Measurements from ENCODE around the gene TSC22D1.
"Not testable (repeated sequence)": the region's sequence is repeated elsewhere in the genome, so short reads cannot be mapped to it uniquely, and the experiment has no call there.

TSC22D1 gene

DNA sequence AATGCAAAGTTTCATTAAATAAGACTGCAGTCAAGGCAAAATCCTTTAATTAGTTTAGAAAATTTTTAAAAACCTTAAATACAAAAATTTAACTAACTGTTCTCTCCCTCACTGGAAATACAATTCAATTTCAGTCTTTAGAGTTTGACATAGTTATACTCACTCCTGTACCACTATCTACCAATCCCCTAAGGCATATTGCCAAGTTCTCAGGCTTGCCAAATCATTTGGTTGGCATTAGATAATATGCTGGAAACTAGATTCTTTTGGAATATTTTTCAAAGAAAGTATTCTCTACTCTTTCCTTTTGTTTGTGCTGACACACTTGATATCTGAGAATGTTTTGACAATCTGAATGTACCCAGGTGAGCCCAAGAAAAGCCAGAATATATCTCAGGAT lies 77.2 kb downstream of the TSC22D1 start:
- no peak for DNase-seq

DNA sequence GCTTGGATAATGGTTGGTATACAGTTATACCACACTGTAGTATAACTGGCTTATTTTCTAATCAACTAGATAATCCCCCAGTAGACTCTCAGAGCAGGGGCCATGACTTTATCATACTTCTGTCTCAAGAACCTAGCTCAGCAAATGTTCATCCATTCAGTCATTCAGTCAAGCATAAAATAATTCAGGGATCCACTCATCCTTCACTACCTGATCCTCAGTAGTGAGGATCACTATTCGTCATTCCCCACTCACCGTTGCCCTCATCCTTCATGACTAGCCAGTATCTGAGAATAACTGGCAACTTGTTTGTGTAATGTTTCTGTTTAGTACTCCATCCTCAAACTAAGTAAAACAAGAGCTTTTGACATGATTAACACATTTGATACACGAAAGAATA lies 77.6 kb downstream of the TSC22D1 start:
- DNase-seq: no peak

DNA sequence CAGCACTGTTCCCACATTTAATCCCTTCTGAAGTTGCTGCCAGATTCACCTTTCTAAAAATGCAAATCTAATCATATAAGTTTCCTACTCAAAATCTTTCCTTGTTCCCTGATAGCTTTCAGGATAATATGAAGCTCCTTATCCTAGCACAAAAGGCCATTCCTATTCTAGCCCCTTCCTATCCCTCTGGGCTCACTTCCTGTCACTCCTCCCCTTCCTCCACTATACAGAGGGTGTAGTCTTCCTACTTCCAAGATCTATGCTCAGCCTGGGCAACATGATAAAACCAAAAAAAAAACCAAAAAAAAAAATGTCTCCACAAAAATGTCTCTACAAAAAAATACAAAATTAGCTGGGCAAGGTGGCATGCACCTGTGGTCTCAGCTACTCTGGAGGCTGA lies 78.3 kb downstream of the TSC22D1 start:
- DNase-seq: no peak

DNA sequence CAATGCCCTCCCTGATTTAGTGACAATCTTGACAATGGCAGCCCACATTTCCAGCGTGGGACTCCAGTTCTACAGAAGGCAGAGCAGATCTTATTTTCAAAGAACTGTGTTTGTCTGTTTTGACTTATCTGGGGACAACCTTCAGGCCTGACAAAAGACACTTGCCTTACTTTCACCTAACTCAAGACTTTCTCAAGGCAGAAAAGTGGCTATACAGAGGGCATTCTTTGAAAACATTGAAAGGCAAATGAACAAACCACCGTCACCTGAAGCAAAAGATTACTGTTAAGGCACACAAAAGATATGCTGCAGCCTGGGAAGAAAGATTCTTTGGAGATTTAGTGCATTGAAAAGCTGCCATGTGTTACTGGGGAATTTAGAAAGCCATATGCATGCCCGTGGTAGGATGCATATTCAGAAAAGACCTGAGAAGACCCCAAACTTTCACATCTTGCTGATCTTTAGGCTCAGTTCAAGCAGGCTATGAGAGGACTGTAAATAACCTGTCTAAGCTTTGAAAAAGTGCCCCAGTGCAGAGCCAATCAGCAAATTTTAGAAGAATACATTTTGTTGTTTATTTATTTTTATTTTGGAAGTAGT lies 82.8 kb downstream of the TSC22D1 start:
- no peak for DNase-seq

DNA sequence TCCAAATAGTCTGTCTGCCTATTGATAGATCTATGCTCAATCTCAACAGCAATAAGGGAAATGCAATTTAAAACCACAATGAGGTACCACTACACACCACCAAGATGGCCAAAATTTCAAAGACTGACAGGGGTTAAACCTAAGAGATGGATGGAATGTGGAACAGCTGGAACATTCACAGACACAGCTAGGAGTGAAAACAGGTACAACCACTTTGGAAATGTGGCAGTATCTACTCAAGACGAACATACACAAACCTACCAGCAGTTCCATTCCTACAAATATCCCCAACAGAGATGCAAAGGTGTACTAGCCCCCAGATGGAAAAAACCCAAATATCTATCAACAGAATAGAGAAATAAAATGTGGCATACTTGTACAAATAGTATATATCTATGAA lies 86.4 kb downstream of the TSC22D1 start:
- DNase-seq: no peak

DNA sequence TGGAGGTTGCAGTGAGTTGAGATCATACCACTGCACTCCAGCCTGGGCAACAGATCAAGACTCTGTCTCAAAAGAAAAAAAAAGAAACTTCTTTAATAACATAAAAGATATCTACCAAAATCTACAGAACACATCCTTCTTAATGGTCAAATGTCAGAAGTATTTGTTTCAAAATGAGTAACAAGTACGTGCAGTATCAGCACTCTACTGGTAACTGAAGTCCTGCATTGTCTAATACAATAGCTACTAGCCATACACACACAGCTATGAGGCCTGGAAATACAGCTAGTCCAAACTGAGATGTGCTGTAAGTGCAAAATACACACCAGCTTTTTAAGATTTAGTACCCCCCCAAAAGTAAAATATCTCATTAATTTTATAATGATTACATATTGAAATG lies 88.1 kb downstream of the TSC22D1 start:
- DNase-seq: no peak

DNA sequence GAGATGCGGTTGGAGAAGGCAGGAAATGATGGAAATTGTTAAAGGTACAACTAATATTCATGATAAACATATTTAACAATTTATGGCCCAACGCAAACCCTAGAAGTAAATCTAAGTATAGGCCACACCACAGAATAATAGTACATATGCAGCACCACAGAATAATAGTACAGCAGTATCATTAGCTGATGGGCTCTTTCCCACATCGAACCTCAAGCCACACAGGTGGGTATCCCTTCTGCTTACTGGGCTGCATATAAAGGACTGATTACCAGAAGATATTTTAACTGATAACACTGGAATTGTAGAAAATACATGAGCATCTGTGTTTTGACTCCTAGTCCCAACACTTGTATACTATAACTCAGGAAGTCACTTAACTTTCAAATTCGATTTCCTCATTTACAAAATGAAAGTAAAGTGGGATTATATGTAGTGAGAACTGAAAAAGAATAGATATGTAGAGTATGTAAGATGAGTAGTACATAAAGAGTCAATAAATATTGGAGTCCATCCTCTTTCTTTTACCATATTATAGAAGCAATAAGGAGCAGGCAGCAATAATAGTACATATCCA lies 91.5 kb downstream of the TSC22D1 start:
- DNase-seq: no peak

DNA sequence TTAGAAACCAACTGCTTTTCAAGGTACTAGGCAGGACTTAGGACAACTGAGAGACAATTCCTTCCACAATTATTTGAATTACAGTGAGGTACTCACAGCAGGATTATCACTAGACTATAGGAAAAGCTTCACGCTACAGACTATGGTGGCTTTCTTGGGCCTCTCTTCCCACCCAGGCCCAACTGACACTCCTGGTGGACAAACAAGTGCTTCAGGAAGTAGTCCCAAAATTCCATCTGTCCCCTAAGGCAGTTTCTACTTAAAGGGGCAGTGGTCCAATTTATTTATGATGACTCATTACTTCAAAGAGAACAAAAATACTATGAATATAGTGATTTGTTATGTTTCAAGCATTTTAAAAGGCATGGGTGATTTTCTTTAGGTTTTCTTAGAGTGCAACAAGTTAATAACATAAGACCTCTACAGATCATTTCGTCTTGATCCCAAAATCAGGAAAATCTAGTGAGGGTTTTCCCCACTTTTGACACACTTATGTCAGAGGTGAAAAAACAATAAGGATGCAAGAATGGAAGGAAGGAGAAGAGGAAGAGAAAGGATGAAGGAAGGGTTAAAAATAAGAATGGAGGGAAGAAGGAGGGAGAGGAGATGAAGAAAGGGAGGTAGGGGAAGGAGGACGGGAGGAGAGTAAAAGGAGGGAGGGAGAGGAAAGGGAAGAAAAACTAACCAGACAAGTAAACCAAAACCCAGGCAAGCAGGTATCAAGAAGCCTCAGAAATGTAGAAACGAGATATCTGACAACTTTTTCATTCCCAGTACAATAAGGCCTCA lies 101.8 kb downstream of the TSC22D1 start:
- no peak for DNase-seq

DNA sequence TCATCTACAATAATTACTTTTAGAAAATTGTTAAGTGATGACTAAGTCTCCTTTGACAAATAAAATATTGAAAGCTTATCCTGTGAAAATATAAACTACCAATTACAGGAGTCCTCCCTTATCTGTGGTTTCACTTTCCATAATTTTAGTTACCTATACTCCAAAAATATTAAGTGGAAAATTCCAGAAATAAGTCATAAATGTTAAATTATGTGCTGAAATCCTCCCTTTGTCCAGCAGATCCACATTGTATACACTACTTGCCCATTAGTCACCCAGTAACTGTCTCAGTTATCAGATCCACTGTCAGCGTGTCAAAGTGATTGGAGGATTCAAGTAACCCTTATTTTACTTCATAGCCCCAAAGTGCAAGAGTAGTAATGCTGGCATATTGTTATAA lies 104.4 kb downstream of the TSC22D1 start:
- no peak for DNase-seq

DNA sequence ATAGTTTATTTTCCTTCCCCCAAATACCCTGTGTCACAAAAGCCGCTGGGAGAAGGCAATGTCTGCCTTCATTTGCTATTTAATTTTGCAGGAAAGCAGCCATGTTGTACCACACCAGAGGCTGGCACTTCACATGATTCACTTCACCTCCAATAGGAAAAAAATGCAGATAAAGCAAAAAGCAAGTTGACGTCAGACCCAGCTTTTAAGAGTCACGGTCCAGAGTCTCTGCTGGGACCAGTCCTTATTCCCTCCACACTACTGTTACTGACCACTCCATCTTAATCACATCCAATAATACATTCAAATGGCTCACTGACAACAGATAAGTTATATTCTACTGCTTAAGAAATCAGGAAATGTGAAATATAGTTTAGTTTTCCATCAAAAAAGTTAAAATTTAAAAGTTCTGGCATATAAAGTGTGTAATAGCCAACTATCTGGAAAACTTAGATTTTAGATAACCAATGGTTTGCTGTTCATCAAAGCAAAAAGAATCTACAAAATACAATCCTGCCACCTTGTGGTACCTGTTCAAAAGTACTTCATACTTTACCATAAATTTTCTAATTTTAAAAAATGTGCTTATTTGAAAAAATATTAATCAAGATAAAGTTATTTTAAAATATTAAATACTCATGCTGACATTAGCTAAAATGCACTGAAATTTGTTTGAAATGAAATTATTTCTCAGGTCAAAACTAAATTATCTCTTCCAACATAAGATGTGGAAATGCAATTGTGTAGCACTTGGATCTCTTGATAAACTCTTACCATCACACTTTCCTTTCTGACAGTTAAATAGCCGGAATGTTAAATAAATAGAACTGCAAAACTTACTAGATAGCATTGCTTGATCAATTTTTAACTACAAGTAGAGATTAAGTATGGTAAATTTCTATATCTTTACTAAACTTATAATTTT lies 105.2 kb downstream of the TSC22D1 start:
- peak; percentile 18 for DNase-seq

DNA sequence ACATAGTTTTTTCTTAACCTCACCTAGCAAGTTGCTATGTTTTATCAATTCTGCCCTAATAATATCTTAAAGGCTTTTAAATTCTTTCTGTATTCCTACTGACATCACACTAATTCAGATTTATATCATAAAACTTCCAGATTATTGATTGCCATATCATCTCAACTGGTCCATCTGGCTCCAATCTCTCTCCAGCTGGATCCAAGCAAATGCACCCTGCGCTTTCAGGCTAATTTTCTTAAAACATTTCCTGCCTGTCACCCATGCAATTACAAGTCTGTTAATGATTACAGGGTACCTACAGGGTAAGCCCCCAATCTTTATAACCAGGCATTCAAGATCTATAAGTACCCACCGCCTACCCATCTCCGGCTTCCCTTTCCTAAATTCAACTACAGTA lies 107.3 kb downstream of the TSC22D1 start:
- no peak for DNase-seq

DNA sequence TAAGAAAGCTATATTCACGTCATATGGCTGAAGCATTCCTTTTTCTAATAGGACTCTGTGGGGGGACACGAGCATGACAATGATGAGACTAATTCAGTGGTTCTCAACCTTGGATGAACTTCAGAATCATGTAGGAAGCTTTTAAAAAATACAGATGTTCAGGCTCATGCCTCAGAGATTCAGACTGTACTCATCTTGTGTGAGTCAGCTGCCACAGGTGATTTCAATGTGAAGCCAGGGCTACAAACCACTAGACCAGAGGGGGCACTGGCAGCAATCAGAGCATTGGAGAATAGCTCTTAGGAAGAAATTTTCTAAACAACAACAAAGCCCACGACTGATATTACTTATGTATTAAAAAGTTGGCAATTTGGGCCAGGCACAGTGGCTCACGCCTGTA lies 110.8 kb downstream of the TSC22D1 start:
- no peak for DNase-seq

DNA sequence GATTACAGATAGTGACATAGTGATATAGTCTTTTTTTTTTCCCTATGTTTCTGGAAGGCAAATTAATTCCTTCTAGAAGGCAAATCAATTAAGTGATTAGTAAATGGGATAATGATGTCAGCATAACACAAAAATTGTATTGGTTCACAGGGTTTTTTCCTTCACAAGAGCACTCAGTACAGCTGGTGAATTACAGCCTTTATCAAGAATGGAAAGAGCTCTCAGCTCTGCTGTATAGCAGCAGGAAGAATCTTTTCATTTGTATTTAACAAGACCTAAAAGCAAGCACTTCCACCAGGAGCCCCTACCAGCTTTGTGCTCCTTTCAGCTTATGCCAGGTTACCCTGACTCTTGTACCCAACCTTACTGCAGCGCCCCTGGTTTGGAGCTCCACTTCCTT lies 111.7 kb downstream of the TSC22D1 start:
- DNase-seq: no peak

DNA sequence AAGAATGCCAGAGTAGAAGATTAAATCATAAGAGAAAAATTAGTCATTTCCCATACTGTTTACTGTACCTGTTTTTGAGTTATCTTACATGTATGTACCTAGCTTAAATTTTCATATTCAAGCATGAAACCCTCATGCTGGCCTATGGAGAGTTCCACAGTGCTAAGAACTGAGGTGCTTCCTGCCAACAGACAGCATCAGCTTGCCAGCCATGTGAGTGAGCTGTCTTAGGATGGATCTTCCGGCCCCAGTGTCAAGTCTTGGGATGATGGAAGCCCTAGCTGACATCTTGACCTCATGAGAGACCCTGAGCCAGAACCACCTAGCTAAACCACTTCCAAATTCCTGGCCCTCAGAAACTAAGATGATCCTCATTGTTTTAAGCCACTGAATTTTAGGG lies 112.4 kb downstream of the TSC22D1 start:
- DNase-seq: no peak

DNA sequence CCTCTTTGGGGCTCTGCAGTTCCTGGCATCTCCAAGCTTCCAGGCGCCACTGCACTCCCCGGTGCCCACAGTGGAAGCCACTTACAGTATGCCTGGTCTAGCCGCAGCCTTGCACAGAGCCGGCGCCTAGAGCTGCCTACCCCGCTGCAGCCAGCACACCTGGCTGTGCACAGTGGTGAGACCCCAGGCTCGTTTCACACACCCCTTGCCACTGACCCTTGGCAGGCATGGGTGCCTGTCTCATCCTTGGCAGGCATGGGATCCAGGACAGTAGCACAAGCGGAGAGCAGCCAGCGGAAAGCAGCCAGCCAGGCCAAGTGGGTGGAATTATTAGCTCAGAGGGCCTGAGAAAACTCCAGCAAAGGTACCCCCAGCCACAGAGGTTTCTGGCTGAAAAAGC lies 116.5 kb downstream of the TSC22D1 start:
- no peak for DNase-seq

DNA sequence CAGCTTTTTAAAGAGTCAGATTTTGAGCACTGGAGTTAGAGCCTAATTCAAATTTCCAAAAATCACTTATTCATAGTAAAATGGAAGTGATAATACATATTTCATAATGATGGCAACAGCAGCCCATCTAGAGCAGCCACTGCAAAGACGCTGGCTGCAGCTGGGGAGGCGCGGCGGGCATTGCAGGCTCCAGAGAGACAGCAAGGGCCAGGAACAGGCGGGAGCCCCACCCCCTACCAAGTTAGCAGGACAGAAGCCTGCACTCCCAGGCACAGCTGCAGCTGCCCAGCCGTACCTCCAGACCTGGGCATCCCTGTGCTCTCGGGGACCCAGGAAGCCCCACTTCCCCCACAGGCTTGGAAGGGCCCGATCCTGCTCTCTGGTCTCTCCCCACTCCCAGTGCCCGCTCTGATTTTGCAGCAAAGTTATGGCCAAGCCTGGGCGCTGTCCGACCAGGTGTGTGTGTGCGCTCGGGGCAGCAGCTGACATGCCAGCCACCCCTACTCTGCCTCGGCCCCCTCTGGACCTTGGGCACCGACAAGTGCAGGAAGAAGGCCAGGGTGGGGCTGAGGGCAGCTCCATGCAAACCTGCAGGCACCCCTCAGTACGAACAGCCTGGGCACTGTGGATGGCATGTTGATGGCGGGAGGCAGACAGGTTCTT lies 117.7 kb downstream of the TSC22D1 start:
- DNase-seq: no peak

DNA sequence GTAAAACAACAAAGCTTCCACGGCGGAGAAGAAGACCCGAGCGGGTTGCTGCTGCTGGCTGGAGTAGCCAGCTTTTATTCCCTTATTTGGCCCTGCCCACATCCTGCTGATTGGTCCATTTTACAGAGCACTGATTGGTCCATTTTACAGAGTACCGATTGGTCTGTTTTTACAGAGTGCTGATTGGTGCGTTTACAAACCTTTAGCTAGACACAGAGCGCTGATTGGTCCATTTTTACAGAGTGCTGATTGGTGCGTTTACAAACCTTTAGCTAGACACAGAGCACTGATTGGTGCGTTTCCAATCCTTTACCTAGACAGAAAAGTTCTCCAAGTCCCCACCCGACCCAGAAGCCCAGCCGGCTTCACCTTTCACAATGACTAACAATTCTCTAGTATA lies 119.9 kb downstream of the TSC22D1 start:
- DNase-seq: not testable (repeated sequence)

DNA sequence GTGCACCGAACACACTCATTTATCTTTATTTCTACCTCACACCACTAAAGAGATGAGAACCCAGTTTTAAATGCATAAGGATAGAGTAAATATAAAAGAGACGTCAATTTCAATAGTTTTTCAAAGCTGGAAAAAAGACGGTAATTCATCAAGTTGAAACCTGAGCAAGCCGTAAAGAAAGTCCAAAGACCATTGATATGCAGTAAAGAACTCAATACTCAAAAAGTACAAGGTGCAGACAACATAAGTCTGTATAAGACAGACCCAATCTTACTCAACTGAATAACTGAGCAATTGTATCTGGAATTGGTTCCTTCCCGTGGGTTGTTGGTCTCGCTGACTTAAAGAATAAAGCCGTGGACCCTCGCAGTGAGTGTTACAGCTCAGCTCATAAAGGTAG lies 120.4 kb downstream of the TSC22D1 start:
- DNase-seq: no peak

DNA sequence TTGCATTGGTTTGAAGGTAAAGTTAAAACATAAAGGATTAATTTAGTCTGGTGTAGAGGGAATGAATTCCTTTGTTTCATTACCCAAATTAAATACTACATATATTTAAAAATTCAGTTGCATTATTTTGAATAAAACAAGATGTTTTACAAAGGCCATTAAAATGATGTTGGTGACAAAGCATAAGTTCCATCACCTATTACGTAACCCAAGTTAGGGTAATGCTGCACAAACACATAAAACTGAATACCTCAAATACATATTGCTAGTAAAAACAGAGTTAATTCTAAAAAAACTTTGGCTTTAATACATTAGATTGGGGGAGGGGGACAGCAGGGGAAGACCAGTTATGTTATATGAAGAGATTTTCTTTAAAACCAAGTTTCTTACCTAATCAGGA lies 122.2 kb downstream of the TSC22D1 start:
- no peak for DNase-seq

DNA sequence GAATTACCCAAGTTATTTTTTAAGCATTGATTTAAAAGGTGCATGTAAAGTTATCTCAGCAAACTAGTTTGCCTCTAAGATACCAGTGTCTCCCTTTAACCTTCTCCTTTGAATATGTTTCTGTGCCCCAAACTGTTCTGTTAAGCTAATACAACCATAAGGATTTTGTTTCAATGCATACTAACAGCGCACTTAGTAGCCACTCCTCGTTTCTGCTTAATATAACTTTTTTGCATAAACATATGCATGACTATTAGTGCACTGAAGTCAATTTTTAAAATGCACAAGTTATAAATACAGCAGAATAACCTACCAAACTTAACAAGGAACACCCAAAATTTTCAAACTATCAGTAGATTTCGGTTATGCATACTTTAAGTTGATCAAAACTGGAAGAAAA lies 123.1 kb downstream of the TSC22D1 start:
- no peak for DNase-seq

DNA sequence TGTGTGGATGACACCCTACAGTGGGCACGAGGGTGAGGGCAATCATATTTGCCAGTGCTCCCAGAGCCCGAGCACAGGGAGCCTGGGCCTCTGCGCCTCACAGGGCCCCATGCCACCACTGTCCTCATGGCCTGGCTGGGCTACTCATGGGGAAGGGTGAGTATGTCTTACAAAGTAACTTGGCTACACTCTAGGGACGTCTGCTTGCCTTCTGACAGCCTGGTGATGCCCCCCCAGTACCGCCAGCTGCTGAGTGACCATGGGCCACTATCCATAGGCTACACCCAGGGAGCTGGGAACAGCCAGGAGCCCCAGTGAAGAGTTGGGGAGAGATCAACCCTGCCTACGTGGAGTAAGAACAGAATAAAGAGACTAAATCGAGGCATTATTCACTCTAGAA lies 123.7 kb downstream of the TSC22D1 start:
- DNase-seq: no peak

DNA sequence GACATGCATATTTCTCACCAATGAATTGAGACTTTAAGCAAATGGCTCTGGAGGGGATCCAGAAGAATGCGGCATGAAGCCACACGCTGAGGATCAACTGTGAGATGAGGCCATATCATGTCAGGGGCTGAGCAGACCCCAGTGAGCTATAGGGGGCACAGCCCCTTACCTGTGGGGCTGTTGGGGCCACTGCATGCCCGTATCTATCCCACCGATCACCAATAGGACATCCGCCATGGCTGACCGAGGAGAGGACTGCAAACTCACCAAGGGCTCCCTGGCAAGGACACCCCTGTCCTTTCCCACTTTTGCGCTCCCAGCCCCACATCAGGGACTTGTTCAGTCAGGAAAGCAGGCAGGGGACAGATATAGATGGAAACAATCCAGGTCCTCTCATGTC lies 124.5 kb downstream of the TSC22D1 start:
- no peak for DNase-seq

DNA sequence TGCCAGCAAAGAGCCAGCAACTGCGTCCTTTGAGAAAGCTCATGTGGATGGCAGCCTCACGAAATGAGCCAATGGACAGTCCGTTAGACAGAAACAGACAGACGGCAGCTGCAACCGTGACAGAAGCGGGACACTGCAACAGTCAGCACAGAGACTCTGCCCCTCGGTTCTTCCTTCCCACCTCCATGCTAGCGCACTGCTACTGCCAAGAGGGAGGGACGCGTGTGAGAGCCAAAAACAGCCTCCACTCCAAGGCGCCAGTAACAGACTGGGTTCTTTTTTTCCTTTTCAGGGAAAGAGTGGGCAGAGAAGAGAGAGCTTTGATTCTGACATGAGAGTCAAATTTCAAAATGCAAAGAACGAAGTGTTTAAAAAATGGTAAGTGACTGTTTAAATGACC lies 125.0 kb downstream of the TSC22D1 start:
- no peak for DNase-seq

All from NCI-H146 (cell line).